ENCODE data around the gene FILIP1.

GRCh38 chr6:75484535-75484934, 9.1 kb downstream of the FILIP1 start:
- TF ChIP-seq TAF1 (IDR thresholded peaks at IDR 0.05; ENCODE audit: low read depth) (no peak), TEAD4 (IDR thresholded peaks at IDR 0.05) (no peak), REST (IDR thresholded peaks at IDR 0.05; ENCODE audit: low read depth) (no peak), MAX (IDR thresholded peaks at IDR 0.05) (no peak), YY1 (IDR thresholded peaks at IDR 0.05; ENCODE audit: low read depth) (no peak)
